IMR-90 (cell line): ENCODE results near the gene KRT6A. TPM values are rescaled to one million over a fixed set of nuclear protein-coding genes. Genes with fewer than 3 reads are reported as not detected.

ENCODE experiments used
- ATAC-seq: fragments of 200-7000 bp; cut with Tn5 transposase; 2 replicates; pipeline ENCODE4 v1.9.1; 2020; ENCODE audit warnings: low read depth, mild to moderate bottlenecking, moderate library complexity
- BruUV-seq: library from RNA; stranded (reverse); fragments of 400-500 nt; replicated peaks from 2 replicates; lab custom pipeline; 2021; lab: Mats Ljungman, UMichigan
- CTCF ChIA-PET: fragments of 300-600 bp; formaldehyde crosslinking; extraction: SDS; loops from one replicate; lab custom pipeline; 2021; ENCODE audit warnings: antibody characterized with exemption; lab: Yijun Ruan, JAX
- POLR2A ChIA-PET: fragments of 300-600 bp; sonication (Branson Sonifier 250); formaldehyde crosslinking; loops from one replicate; lab custom pipeline; 2022; ENCODE audit warnings: antibody characterized with exemption; ENCODE audit not compliant: unreplicated experiment; lab: Charles Lee
- DNase-seq: peaks from one replicate; pipeline ENCODE4 v3.0.0; 2013
- H2AFZ ChIP-seq: replicated peaks from 2 replicates; pipeline ENCODE3; 2013; ENCODE audit warnings: low read length, mild to moderate bottlenecking; ENCODE audit not compliant: poor library complexity
- H2AK5ac ChIP-seq: 2 replicates; pipeline ENCODE4 v1.6.1; 2013; ENCODE audit warnings: low read depth, low read length, inconsistent platforms
- H2AK9ac ChIP-seq: replicated peaks from 2 replicates; pipeline ENCODE3; 2013; ENCODE audit warnings: mild to moderate bottlenecking, low read depth, low read length, moderate library complexity; ENCODE audit not compliant: poor library complexity
- H2BK120ac ChIP-seq: 2 replicates; pipeline ENCODE4 v1.6.1; 2013; ENCODE audit warnings: low read depth, low read length, inconsistent platforms
- H2BK15ac ChIP-seq: 3 replicates; pipeline ENCODE4 v1.6.1; 2013; ENCODE audit warnings: low read depth, low read length, inconsistent platforms
- H2BK20ac ChIP-seq: 2 replicates; pipeline ENCODE4 v1.6.1; 2013; ENCODE audit warnings: low read depth, mild to moderate bottlenecking, inconsistent platforms, low read length, moderate library complexity
- H2BK5ac ChIP-seq: 2 replicates; pipeline ENCODE4 v1.6.1; 2013; ENCODE audit warnings: mild to moderate bottlenecking, low read depth, low read length, inconsistent platforms; ENCODE audit not compliant: poor library complexity, severe bottlenecking
- H3K14ac ChIP-seq: replicated peaks from 2 replicates; pipeline ENCODE4 v1.6.1; 2013; ENCODE audit warnings: low read depth, low read length, inconsistent platforms
- H3K18ac ChIP-seq: 2 replicates; pipeline ENCODE4 v1.6.1; 2013; ENCODE audit warnings: low read depth, low read length, control low read depth
- H3K23ac ChIP-seq: 2 replicates; pipeline ENCODE4 v1.6.1; 2013; ENCODE audit warnings: low read depth, low read length, inconsistent platforms
- H3K27ac ChIP-seq: 2 replicates; pipeline ENCODE4 v1.5.1; 2013; ENCODE audit warnings: mild to moderate bottlenecking, control low read depth, low read length; ENCODE audit not compliant: insufficient read depth
- H3K27me3 ChIP-seq: 2 replicates; pipeline ENCODE4 v1.6.1; 2013; ENCODE audit warnings: low read length; ENCODE audit not compliant: control insufficient read depth, insufficient read depth
- H3K36me3 ChIP-seq: 2 replicates; pipeline ENCODE4 v1.6.1; 2013; ENCODE audit warnings: low read length, mixed read lengths; ENCODE audit not compliant: control insufficient read depth, insufficient read depth
- H3K4ac ChIP-seq: 2 replicates; pipeline ENCODE4 v1.6.1; 2013; ENCODE audit warnings: low read depth, low read length, inconsistent platforms
- H3K4me1 ChIP-seq: 2 replicates; pipeline ENCODE4 v1.6.1; 2013; ENCODE audit warnings: low read length, mixed read lengths; ENCODE audit not compliant: control insufficient read depth, insufficient read depth
- H3K4me2 ChIP-seq: 2 replicates; pipeline ENCODE4 v1.6.1; 2013; ENCODE audit warnings: low read depth, mild to moderate bottlenecking, control low read depth, low read length, moderate library complexity
- H3K4me3 ChIP-seq: 2 replicates; pipeline ENCODE4 v1.5.1; 2013; ENCODE audit warnings: low read depth, mild to moderate bottlenecking, control low read depth, low read length, moderate library complexity; ENCODE audit not compliant: insufficient read depth
- H3K56ac ChIP-seq: 2 replicates; pipeline ENCODE4 v1.6.1; 2013; ENCODE audit warnings: low read length, inconsistent platforms; ENCODE audit not compliant: insufficient read depth; ENCODE audit errors: extremely low read depth
- H3K79me1 ChIP-seq, 2 experiments: 2 replicates each; pipeline ENCODE4 v1.6.1; 2013; ENCODE audit warnings: low read length in 2 of 2, inconsistent platforms in 1 of 2, low read depth in 1 of 2
- H3K9ac ChIP-seq: 2 replicates; pipeline ENCODE4 v1.6.1; 2013; ENCODE audit warnings: low read depth, low read length, control low read depth
- H3K9me1 ChIP-seq: 2 replicates; pipeline ENCODE4 v1.6.1; 2013; ENCODE audit warnings: low read length, inconsistent platforms; ENCODE audit not compliant: insufficient read depth
- H3K9me3 ChIP-seq: 2 replicates; pipeline ENCODE4 v1.6.1; 2013; ENCODE audit warnings: low read length; ENCODE audit not compliant: control insufficient read depth, insufficient read depth
- H4K20me1 ChIP-seq: 2 replicates; pipeline ENCODE4 v1.6.1; 2013; ENCODE audit warnings: low read length, inconsistent platforms; ENCODE audit not compliant: insufficient read depth
- H4K5ac ChIP-seq: 2 replicates; pipeline ENCODE4 v1.6.1; 2013; ENCODE audit warnings: mild to moderate bottlenecking, low read depth, low read length, control low read depth
- H4K8ac ChIP-seq, 2 experiments: 2 replicates each; pipeline ENCODE4 v1.6.1; 2013; ENCODE audit warnings: low read depth in 2 of 2, low read length in 2 of 2, control low read depth in 1 of 2, inconsistent platforms in 1 of 2
- H4K91ac ChIP-seq: 2 replicates; pipeline ENCODE4 v1.6.1; 2013; ENCODE audit warnings: low read depth, low read length, inconsistent platforms; ENCODE audit not compliant: insufficient read depth
- BHLHE40 ChIP-seq: fragments of 150-350 bp; IDR thresholded peaks from 2 replicates; pipeline ENCODE4 v1.6.1; 2016; ENCODE audit warnings: mild to moderate bottlenecking, low read depth, low read length
- CEBPB ChIP-seq: IDR thresholded peaks from 2 replicates; pipeline ENCODE4 v1.6.1; 2012; ENCODE audit warnings: low read depth, low read length, improper control_type of control experiment
- CHD1 ChIP-seq: IDR thresholded peaks from 2 replicates; pipeline ENCODE4 v1.6.1; 2012; ENCODE audit warnings: low read depth, low read length, improper control_type of control experiment
- FOS ChIP-seq: fragments of 150-350 bp; IDR thresholded peaks from 2 replicates; pipeline ENCODE4 v1.6.1; 2016; ENCODE audit warnings: low read depth, low read length
- MAFK ChIP-seq: IDR thresholded peaks from 2 replicates; pipeline ENCODE4 v1.6.1; 2012; ENCODE audit warnings: low read depth, low read length, improper control_type of control experiment
- MAZ ChIP-seq: IDR thresholded peaks from 2 replicates; pipeline ENCODE4 v1.6.1; 2012; ENCODE audit warnings: low read depth, mild to moderate bottlenecking, low read length, improper control_type of control experiment, moderate library complexity, borderline replicate concordance
- MXI1 ChIP-seq: IDR thresholded peaks from 2 replicates; pipeline ENCODE4 v1.6.1; 2012; ENCODE audit warnings: low read depth, mild to moderate bottlenecking, low read length, moderate library complexity, borderline replicate concordance
- NFE2L2 ChIP-seq: fragments of 150-350 bp; IDR thresholded peaks from 2 replicates; pipeline ENCODE4 v1.6.1; 2016; ENCODE audit warnings: low read depth, mild to moderate bottlenecking, low read length
- POLR2A ChIP-seq: IDR thresholded peaks from 2 replicates; pipeline ENCODE4 v1.6.1; 2012; ENCODE audit warnings: mild to moderate bottlenecking, low read depth, low read length
- RAD21 ChIP-seq: IDR thresholded peaks from 2 replicates; pipeline ENCODE4 v1.6.1; 2012; ENCODE audit warnings: low read length, improper control_type of control experiment
- RCOR1 ChIP-seq: IDR thresholded peaks from 2 replicates; pipeline ENCODE4 v1.6.1; 2012; ENCODE audit warnings: mild to moderate bottlenecking, low read length, improper control_type of control experiment; ENCODE audit not compliant: insufficient replicate concordance
- RFX5 ChIP-seq: IDR thresholded peaks from 2 replicates; pipeline ENCODE4 v1.8.0; 2012; ENCODE audit warnings: low read depth, mild to moderate bottlenecking, low read length, moderate library complexity
- SMC3 ChIP-seq: fragments of 150-350 bp; IDR thresholded peaks from 2 replicates; pipeline ENCODE4 v1.6.1; 2016; ENCODE audit warnings: low read depth, mild to moderate bottlenecking, antibody characterized with exemption, low read length, moderate library complexity
- WGBS, 2 experiments: methylation state at CpG; one replicate each; pipeline versions ENCODE4 v1.1.5 to v1.1.7; 2013; ENCODE audit warnings: missing lambda C conversion rate in 2 of 2; ENCODE audit not compliant: insufficient read length in 1 of 2; ENCODE audit errors: extremely low coverage in 2 of 2; 5-methylcytosine and 5-hydroxymethylcytosine counted together
- dilution Hi-C: fragments of 300-500 bp; cut with HindIII; formaldehyde crosslinking; loops from one replicate; pipeline ENCODE4 v1.14.3; 2018; ENCODE audit warnings: low sequenced_read_pairs; ENCODE audit not compliant: unreplicated experiment
- in situ Hi-C: fragments of 300-500 bp; cut with MboI; formaldehyde crosslinking; loops from 3 replicates; pipeline ENCODE4 v1.14.3; 2019; ENCODE audit warnings: low sequenced_read_pairs, inconsistent platforms, mixed read lengths
- intact Hi-C: fragments of 100-400 bp; cut with micrococcal nuclease; formaldehyde crosslinking; loops from 2 replicates; pipeline ENCODE4 v1.10.0; 2022
- polyA plus RNA-seq, 3 experiments: library from polyadenylated mRNA; depleted of rRNA; stranded (reverse); fragments of >200 nt; gene quantifications; 2 replicates each; pipeline ENCODE4 v1.2.3, GENCODE V29; 2012; ENCODE audit warnings: low replicate concordance in 1 of 3
- total RNA-seq: library from RNA; depleted of rRNA; stranded (reverse); fragments of >200 nt; gene quantifications from 2 replicates; pipeline ENCODE4 v1.2.3, GENCODE V29; 2012
- TF ChIP-seq, protein P1 (sequence below): conservative IDR thresholded peaks from 2 replicates; pipeline ENCODE4 v1.5.1; 2012; ENCODE audit warnings: mild to moderate bottlenecking, low read depth, low read length, improper control_type of control experiment
- TF ChIP-seq, protein P2 (sequence below): fragments of 150-350 bp; IDR thresholded peaks from 2 replicates; pipeline ENCODE4 v1.6.1; 2017; ENCODE audit warnings: mild to moderate bottlenecking, antibody characterized with exemption, low read length, low read depth
- TF ChIP-seq, protein P3 (sequence below): fragments of 150-350 bp; IDR thresholded peaks from 2 replicates; pipeline ENCODE4 v1.6.1; 2016; ENCODE audit warnings: low read depth, mild to moderate bottlenecking, low read length, moderate library complexity, borderline replicate concordance

Gene KRT6A
- total and polyA plus RNA-seq, 2 of the 4 experiments (the other 2 are of a cell fraction), result not detected

DNA sequence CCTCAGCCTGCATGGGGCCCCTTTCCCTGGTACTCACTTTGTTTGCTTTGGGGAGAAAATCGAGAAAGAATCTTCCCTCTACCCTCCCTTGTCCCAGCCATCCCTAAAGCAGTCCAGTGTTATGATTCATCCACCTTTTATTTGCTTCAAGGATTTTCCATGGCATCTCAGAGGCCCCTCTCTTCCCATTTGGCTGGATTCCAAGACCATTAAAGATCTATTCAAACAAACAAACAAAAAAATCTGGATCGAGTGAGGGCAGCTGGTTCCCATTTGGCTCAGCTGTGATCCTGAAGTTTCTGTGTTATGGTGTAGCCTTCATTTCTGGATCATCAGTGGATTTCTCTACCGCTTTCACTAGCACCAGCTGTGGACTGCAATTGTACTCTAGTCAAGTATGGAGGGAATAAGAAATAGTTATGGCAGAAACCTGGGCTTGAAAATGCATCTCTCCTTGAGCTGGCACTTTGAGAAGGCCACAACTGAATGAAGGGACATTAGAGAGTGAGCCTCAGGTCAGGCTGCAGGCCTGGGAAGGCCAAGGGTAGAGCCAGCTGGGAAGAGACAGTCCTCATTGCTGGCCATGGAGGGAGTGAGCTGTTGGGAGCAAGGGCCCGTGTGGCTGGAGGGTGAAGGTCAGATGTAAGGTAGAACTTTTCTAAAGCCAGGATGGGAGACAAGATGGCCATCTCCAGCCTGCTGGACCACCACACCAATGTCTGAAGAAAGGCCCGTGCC is 46.2 kb upstream of the KRT6A start:
- no peak overlapping the region for H2AK9ac ChIP-seq
- no TSS peak for BruUV-seq
- no peak overlapping the region for H2AK5ac ChIP-seq
- ATAC-seq, result 0 out of 2 replicates have a peak, but pooled peaks have one; percentile 24
- no peak overlapping the region for H3K9ac ChIP-seq
- no peaks in the 10 kb centered on the region for H3K36me3 ChIP-seq
- H2BK15ac ChIP-seq, result no peak overlapping the region
- dilution Hi-C loops (no loop called here), in situ Hi-C loops (no loop called here), intact Hi-C loops (no loop called here)
- H2AFZ ChIP-seq, result no peak overlapping the region
- POLR2A ChIA-PET, result no interaction called here
- H3K23ac ChIP-seq, result no peak overlapping the region
- H3K27me3 ChIP-seq, result peaks cover 5% of the 10 kb centered on the region; the same call in 1 of the 2 replicates
- no peaks in the 10 kb centered on the region for H3K79me1 ChIP-seq
- no peaks in the 10 kb centered on the region for H3K4me1 ChIP-seq
- no peak overlapping the region for H3K56ac ChIP-seq
- 58% methylated on average over 2 of the region's 5 CpGs; no CpG with 5 or more reads in 1 of the 2 experiments for WGBS, 2 experiments
- no peak overlapping the region for H2BK5ac ChIP-seq
- H4K20me1 ChIP-seq, result no peaks in the 10 kb centered on the region
- DNase-seq, result peak; percentile 20
- no peak overlapping the region for H3K27ac ChIP-seq
- no peak overlapping the region for H3K4me2 ChIP-seq
- no peak overlapping the region for H3K4me3 ChIP-seq
- no peak overlapping the region for H4K91ac ChIP-seq
- no peak overlapping the region for H2BK20ac ChIP-seq
- no peaks in the 10 kb centered on the region for H3K9me3 ChIP-seq
- TF ChIP-seq CHD1 (no peak), RAD21 (no peak), SMC3 (no peak), BHLHE40 (no peak), CEBPB (no peak), MXI1 (no peak), NFE2L2 (no peak), RCOR1 (no peak), POLR2A (no peak), FOS (no peak), RFX5 (no peak), MAFK (no peak), MAZ (no peak)
- TF ChIP-seq, protein P1, sequence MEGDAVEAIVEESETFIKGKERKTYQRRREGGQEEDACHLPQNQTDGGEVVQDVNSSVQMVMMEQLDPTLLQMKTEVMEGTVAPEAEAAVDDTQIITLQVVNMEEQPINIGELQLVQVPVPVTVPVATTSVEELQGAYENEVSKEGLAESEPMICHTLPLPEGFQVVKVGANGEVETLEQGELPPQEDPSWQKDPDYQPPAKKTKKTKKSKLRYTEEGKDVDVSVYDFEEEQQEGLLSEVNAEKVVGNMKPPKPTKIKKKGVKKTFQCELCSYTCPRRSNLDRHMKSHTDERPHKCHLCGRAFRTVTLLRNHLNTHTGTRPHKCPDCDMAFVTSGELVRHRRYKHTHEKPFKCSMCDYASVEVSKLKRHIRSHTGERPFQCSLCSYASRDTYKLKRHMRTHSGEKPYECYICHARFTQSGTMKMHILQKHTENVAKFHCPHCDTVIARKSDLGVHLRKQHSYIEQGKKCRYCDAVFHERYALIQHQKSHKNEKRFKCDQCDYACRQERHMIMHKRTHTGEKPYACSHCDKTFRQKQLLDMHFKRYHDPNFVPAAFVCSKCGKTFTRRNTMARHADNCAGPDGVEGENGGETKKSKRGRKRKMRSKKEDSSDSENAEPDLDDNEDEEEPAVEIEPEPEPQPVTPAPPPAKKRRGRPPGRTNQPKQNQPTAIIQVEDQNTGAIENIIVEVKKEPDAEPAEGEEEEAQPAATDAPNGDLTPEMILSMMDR, result no peak
- TF ChIP-seq, protein P2, sequence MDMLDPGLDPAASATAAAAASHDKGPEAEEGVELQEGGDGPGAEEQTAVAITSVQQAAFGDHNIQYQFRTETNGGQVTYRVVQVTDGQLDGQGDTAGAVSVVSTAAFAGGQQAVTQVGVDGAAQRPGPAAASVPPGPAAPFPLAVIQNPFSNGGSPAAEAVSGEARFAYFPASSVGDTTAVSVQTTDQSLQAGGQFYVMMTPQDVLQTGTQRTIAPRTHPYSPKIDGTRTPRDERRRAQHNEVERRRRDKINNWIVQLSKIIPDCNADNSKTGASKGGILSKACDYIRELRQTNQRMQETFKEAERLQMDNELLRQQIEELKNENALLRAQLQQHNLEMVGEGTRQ, result no peak
- TF ChIP-seq, protein P3, sequence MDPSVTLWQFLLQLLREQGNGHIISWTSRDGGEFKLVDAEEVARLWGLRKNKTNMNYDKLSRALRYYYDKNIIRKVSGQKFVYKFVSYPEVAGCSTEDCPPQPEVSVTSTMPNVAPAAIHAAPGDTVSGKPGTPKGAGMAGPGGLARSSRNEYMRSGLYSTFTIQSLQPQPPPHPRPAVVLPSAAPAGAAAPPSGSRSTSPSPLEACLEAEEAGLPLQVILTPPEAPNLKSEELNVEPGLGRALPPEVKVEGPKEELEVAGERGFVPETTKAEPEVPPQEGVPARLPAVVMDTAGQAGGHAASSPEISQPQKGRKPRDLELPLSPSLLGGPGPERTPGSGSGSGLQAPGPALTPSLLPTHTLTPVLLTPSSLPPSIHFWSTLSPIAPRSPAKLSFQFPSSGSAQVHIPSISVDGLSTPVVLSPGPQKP, result no peak
- no peak overlapping the region for H4K8ac ChIP-seq
- H3K14ac ChIP-seq, result no peak overlapping the region
- no peaks in the 10 kb centered on the region; the same call in 1 of the 2 replicates for H3K9me1 ChIP-seq
- H3K18ac ChIP-seq, result no peak overlapping the region
- H3K4ac ChIP-seq, result no peak overlapping the region
- CTCF ChIA-PET, result no interaction called here
- H2BK120ac ChIP-seq, result no peak overlapping the region
- no peak overlapping the region for H4K5ac ChIP-seq
